ENCODE measurements around the gene CSRP3.
"Not testable (repeated sequence)": the region's sequence is repeated elsewhere in the genome, so short reads cannot be mapped to it uniquely, and the experiment has no call there.

Gene CSRP3

DNA sequence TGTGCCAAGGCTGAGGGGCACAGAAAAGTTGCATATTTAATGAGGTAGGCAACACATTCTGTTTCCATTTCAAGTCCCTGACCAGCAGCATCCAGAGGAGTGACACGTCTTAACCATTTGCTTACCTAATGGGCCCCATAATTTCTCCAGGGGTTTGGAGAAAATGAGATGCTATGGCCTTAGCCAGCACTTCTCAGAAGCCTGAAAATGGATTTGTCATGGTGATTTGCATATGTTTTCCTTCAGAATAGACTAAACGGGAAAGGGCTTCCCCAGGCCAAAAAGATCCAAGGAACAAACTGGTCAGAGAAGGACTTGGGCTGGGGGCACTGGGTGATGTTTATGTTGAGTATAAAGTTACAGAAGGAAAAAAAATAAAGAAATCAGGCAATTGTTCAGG lies 16.7 kb downstream of the CSRP3 start:
- no peak for DNase-seq

DNA sequence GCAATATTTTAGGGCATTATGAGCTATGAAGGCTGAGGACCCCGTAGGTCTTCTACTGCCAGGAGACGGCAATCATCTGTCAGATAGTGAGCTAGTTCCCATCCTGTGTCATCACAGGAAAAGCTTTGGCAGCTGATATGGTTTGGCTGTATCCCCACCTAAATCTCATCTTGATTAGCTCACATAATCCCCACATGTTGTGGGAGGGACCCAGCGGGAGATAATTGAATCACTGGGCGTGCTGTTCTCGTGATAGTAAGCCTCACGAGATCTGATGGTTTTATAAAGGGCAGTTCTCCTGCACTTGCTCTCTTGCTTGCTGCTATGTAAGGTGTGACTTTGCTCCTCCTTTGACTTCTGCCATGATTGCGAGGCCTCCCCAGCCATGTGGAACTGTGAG lies 18.1 kb downstream of the CSRP3 start:
- DNase-seq = no peak

DNA sequence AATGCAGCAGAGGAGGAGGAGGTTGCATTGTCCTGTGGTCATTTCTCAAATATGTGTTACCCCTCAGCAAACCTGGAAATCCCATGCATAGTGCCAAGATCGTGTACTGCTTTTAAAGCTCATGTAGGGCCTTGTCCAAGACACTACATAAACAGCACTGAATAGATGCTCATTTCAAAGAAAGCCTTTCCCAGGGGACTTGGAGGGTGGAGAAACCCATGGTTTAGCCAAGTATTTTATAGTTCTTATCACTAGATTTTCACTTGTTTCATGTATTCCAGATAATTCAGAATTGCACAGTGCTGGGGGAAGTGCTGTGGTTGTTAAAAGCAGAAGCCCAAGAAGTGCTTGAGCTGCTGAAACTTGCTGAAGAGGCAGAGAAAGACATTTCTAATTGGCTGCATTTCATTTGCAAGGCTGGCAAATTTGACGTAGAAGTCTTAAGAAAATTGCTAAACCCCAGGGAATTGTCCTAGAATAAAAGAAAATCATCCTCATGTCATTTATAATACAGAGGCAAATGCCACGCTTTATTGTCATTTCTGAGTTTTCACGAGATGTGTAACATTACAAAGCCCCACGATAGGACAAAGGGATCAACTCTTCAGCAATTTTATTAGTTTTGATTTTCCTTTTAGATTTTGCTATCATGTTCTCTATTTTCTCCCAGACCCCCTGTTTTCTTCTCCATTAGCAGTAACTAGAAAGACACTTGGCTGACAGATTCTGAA lies 20.1 kb downstream of the CSRP3 start:
- no peak for DNase-seq

DNA sequence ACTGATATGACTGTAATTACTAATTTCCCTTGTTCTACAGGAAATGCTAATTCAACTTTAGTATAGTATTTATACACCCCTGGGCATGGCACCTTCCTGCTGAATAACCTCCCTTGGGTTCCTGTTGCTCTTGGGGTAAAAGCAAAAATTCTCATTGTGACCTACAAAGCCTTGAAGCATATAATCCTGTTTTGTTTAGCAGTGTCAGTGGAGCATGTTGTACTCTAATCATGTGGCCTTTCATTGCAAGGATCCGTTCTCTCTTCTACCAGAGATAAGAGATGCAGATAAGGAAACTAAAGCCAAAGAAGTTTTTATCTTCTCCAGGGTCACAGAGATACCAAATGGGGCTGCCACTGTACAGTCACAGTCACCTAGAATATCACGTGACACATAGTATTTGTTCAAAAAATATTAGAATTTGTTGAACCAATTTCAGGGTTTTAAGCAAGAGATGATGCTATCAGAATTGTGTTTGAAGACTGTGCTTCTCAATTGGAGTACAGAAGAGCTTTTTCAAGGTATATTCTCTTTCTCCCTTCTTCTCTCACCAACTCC lies 25.1 kb downstream of the CSRP3 start:
- DNase-seq = no peak

DNA sequence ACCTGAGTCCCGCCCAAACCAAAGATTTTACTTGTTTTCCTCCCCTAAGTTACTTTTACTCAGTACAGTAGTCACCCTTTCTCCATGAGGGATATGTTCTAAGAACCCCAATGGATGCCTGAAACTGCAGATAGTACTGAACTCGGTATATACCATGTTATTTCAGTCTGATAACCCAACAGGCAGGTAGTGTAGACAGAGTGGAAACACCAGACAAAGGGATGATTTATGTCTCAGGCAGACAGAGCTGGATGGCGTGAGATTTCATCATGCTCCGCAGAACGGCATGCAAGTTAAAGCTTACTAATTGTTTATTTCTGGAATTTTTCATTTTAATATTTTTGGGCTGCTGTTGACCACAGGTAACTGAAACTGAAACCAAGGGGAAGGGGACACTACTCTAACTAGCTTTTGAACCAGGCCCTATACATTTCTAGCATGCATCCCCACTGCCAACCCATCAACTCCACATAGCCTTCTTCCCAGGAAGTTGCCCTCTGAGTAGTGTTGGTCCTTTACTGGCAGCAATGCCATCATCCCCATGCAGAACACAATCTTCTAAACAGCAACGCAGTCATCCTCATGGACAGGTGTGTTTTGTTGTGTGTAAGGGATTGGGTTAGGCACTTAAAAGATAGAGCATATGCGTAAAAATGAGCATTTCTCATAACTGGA lies 27.7 kb downstream of the CSRP3 start:
- no peak for DNase-seq

DNA sequence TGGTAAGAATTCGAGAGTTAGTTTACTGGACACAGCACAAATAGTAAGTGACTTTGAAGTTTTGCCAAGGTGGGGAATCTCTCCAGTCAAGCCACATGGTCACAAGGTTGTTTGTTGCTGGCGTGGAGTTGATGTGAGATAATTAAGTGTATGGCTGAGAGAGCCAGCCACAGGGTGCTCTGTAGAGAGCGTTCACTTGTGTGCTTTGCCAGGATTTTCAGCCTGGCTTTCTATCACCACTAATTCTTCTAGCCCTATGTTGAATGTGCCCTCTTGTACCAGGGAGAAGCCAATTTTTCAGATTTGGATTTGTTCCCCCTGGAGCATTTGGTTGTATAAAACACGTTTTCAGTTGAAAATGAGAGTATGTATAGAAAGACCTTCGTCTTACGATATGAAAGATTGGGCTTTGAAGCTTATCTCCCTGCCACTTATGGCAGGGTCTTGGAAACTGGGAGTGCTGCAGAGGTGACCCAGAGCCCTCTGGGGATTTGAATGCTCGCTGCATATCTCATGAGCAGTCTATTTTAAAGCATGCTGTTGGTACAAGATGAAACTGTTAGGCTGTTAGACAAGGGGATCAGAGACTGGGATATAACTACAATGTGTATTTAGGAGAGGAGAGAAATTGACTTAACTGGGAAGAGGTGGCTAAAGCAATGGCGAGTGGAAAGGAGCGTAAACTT lies 28.6 kb downstream of the CSRP3 start:
- DNase-seq = no peak

DNA sequence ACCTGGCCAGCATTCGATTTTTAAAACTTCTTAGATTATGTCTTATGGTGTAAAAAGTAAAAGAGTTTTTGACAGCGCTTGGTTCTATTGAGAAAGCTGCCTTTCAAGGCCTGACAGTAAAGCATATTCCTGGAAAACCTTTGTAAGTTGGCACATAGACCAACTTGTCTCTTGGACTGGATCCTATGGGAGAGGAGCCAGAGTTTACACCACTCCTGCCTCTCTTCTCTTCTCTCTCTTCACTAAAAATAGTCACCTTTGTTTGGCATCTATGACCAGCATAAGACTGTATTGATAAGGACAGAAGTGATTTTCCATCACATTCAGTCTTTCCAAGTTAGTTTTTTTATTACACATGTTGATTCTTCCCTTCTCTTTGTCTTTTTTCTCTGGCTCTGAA lies 33.7 kb downstream of the CSRP3 start:
- DNase-seq = no peak

DNA sequence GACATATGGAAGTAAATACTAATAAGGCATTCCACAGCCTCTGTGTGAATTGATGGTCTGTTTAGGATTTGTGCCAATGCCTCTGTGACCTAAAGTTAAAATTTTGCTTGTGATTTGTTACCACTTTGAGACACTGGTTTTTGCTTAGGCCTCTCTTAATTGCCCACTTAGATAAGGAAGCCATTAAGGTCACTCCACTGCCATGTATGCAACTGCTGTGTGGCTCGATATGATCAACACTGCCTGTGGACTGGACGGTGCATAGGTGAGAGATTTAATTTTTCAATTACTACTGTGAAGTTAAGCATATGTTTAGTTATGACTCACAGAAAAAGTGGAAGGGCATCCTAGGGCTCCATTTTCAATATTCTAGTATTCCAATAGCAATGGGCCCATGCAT lies 36.9 kb downstream of the CSRP3 start:
- no peak for DNase-seq

DNA sequence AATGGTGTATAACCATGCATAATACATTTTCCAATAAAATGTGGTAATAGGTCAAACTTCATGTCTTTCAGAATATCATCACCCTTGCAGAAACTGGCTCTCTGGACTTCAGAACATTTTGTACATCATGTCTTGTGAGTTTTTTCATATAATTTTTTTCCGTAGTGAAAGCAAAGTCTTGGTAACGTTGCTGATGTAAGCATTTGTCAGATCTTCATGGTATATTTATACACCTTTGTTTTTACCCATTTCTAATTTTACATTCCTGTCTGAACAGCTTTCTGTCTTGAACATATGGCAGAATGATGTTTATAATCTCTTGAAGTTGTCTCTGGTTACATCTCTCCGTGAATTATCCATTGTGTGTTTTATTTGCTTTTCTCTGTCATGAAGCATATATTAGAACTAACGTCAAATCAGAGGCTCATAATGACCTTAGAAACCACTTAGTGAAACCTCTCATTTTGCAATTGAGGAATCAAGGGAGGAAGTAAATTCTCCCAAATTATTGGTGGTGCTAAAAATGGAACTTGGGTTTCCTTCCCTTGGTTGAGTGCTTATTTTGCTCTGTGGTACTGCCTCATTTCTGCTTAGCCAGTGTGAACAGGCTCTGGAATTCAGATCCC lies 37.4 kb downstream of the CSRP3 start:
- DNase-seq = no peak

DNA sequence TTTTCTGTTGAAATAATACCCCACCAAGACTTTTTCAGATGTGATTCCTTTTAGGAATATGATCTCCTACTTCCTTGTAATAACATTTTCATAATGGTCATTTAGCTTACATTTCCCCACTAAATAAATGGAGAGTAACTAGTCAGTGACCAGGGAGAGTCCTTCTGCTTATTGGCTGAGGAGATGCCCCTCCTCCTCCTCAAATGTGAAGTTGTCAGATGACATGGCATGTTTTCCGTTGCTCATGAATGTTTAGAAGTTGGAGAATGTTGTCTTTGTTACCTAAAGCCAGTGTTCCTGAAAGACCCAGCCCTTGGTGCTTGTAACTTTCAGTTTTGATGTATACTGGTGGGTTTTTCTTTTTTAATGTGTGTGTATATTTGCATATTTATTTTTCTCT lies 38.2 kb downstream of the CSRP3 start:
- no peak for DNase-seq

DNA sequence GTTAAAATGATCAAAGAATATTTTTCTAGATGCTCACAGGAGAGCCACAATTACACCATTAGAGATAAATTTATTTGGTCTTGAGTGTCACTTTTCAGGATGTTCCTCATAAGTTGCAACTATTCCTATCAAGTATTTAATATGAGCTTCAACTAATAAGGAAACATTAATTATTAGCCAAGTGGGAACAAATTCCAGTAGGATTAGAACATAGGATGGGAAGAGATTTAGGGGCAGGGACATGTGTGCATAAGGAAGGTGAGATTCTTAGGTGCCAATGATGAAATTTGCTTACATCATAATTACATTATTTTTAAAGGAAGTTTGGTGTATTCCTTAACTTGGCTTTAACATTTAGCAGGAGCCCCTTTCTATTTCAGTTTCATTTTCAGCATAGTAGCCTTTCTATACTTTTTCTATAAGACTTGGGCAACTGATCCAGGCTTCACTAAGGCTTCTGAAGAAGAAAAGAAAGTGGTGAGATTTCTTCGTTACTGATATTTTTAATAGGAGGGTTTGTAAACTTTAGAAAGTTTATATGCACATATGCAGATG lies 38.8 kb downstream of the CSRP3 start:
- no peak for DNase-seq

DNA sequence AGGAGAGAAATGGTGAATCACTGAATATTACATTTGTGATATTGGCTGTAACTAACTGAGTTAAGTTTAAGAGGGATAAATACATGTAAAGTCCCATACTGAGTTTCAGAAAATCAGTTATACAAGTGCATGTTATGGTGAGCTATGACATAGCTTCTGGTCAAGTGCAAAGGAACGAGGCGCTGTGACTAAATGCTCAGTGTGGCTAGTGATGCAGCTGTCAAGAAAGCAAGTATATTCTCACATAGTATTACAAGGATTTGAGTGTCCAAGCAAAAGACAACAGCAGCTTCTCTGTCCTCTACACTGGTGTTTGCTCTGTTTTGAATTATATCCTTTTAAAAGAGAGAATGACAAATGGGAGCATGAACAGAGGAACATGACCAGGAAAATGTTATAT lies 40.1 kb downstream of the CSRP3 start:
- DNase-seq = no peak

DNA sequence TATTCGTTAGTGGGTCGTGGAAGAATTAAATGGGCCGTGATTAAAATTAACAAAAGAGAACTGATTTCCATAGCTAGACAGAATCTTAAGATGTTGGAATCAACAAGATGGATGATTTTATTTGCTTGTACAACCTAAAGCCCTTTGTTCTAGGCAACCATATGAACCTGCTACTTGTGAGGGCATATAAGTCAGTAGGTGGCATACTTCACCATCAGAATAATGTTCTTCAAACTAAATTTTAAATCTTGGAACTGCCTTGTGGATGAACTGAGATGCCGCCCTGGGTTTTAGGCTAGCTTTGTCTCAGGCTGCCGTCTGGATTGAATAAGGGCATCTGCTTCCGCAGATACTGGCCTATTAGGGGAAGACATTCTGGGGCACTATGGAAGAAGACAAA lies 40.9 kb downstream of the CSRP3 start:
- no peak for DNase-seq

DNA sequence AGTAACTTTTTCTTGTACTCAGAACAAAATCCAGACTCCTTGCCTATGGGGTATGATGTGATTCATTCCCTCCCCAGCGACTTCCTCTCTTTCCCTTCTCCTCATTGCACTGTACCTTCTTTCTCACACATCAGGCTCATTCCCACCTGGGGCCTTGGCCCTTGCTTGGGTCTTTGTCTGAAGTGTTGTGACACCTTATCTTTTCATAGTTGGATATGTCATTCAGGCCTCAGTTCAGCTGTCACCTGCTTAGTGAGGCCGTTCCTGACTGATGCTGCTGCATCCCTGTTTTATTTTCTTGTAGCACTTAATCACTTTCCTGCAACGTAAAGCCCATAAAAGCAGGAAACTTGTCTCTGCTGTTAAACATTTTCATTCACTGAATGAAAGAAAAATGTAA lies 44.9 kb downstream of the CSRP3 start:
- DNase-seq = no peak

DNA sequence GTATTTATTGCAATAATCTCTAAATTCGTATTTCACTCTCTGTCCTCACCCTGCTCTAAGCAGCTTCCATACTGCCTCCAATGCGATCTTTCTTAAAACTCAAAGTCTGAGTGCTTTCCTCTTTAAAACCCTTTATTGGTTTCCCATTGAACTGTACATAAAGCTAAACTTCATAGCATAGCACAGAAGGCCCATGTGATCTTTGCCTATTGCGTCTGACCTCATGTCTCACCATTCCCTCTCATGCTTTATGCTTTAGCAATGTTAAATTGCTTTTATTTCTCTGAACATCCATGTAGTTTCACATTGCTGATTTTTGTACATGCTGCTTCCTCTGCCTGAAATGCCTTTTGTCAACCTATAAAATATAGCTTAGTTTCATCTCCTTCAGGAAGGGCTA lies 56.5 kb downstream of the CSRP3 start:
- no peak for DNase-seq

DNA sequence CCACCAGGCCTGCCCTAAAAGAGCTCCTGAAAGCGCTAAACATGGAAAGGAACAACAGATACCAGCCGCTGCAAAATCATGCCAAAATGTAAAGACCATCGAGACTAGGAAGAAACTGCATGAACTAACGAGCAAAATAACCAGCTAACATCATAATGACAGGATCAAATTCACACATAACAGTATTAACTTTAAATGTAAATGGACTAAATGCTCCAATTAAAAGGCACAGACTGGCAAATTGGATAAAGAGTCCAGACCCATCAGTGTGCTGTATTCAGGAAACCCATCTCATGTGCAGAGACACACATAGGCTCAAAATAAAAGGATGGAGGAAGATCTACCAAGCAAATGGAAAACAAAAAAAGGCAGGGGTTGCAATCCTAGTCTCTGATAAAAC lies 64.9 kb downstream of the CSRP3 start:
- DNase-seq = not testable (repeated sequence)

DNA sequence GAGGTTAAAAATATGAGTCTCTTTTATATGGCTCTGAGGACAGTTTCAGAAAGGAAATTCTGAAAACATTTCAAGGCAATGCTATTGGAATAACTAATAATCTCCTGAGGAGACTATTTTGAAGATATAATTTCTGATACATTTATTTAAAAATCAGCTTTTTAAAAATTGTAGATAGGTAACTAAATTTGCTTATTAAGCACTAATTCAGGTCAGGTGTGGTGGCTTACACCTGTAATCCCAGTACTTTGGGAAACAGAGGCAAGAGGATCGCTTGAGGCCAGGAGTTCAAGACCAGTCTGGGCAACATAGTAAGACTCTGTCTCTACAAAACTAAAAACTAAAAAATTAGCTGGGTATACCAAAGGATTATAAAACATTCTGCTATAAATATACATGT lies 67.8 kb downstream of the CSRP3 start:
- no peak for DNase-seq

Data from NCI-H510A (cell line).